ENCODE measurements around the gene CXCR6. TPM values are rescaled to one million over a fixed set of nuclear protein-coding genes. Genes with fewer than 3 reads are reported as not detected.
A peak's percentile ranks its signal among the peaks of the same experiment; 100 is the strongest.

The CXCR6 gene
- 0.96 TPM for total RNA-seq
- long read RNA-seq, partial matches to known transcripts = 0 of 2 reads
- long read RNA-seq, other reads (novel, unspliced or antisense) = 0 of 2 reads

- DNase-seq (ENCODE audit: low spot score) = peak; percentile 8
These were observed at the start of gene CXCR6 for GRCh38 chr3:45943207-45943846. CXCR6 (plus strand) TSS chr3:45943464; CDS start chr3:45946482, 3,018 bp downstream.

GRCh38 chr3:45894015-45894414 is 49.2 kb upstream of the CXCR6 start:
- DNase-seq (ENCODE audit: low spot score) = no peak

GRCh38 chr3:45895686-45896468 is 47.4 kb upstream of the CXCR6 start:
- no peak for DNase-seq (ENCODE audit: low spot score)

- DNase-seq (ENCODE audit: low spot score) = no peak
These were observed 46.3 kb upstream of the CXCR6 start for GRCh38 chr3:45896956-45897355.

GRCh38 chr3:45904931-45905330 is 38.3 kb upstream of the CXCR6 start:
- no peak for DNase-seq (ENCODE audit: low spot score)

- no peak for DNase-seq (ENCODE audit: low spot score)
These were observed 37.5 kb upstream of the CXCR6 start for GRCh38 chr3:45905755-45906154.

- DNase-seq (ENCODE audit: low spot score) = no peak
These were observed 36.4 kb upstream of the CXCR6 start for GRCh38 chr3:45906681-45907407.

- peak; percentile 60 for DNase-seq (ENCODE audit: low spot score)
These were observed 35.2 kb upstream of the CXCR6 start for GRCh38 chr3:45907769-45908705.

GRCh38 chr3:45908761-45909160 is 34.5 kb upstream of the CXCR6 start:
- peak; percentile 37 for DNase-seq (ENCODE audit: low spot score)

- DNase-seq (ENCODE audit: low spot score) = peak; percentile 45
These were observed 33.7 kb upstream of the CXCR6 start for GRCh38 chr3:45909542-45909941.

GRCh38 chr3:45910892-45911291 is 32.4 kb upstream of the CXCR6 start:
- DNase-seq (ENCODE audit: low spot score) = peak; percentile 62

- DNase-seq (ENCODE audit: low spot score) = peak; percentile 62
These were observed 31.6 kb upstream of the CXCR6 start for GRCh38 chr3:45911511-45912226.

GRCh38 chr3:45912435-45912834 is 30.8 kb upstream of the CXCR6 start:
- peak; percentile 75 for DNase-seq (ENCODE audit: low spot score)

GRCh38 chr3:45914362-45915058 is 28.8 kb upstream of the CXCR6 start:
- peak; percentile 51 for DNase-seq (ENCODE audit: low spot score)

GRCh38 chr3:45915059-45915439 is 28.2 kb upstream of the CXCR6 start:
- peak; percentile 65 for DNase-seq (ENCODE audit: low spot score)

- DNase-seq (ENCODE audit: low spot score) = peak; percentile 72
These were observed 27.6 kb upstream of the CXCR6 start for GRCh38 chr3:45915518-45916231.

- DNase-seq (ENCODE audit: low spot score) = peak; percentile 49
These were observed 25.9 kb upstream of the CXCR6 start for GRCh38 chr3:45917146-45917898.
